ENCODE data around the gene UBA5.
"Not testable (repeated sequence)": the region's sequence is repeated elsewhere in the genome, so short reads cannot be mapped to it uniquely, and the experiment has no call there.

Gene UBA5

DNA sequence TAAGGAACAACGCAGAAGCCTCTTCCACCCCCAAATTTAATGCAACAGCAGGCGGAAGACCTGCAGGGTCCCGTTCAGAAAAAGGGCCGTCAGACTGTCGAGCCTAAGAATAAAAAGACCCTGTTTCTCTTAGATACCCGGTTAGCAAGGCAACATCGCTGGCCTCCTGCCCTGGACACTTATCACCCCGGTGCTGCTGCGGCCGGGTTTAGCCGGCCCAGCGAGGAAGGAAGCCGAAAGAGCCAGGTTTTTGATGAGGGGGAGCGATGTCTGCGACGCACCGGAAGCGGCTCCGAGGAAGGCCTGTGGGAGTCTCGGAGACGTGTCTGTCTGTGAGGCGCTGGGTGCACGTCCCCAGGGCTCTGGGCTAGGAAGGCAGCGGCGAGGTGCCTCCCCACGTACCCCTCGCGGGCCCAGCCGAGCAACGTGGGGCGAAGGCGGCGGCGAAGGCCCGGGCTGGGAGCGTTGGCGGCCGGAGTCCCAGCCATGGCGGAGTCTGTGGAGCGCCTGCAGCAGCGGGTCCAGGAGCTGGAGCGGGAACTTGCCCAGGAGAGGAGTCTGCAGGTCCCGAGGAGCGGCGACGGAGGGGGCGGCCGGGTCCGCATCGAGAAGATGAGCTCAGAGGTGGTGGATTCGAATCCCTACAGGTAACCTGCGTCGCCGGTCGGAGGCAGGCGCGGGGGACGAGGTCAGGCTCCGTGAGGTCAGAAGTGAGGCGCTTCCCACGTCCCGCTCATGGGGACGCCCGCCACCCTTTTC lies at the start of gene UBA5:
TSS of gene UBA5 (plus strand) at position 278 of the 759 bp plus-strand sequence. CDS start at position 487, 209 bp downstream.
- peak; percentile 88 for DNase-seq

- not testable (repeated sequence) for DNase-seq
Observed at GRCh38 chr3:132615301-132615700, 44.8 kb upstream of the UBA5 start.

GRCh38 chr3:132615881-132616280 lies 44.2 kb upstream of the UBA5 start:
- no peak for DNase-seq

- no peak for DNase-seq
Observed at GRCh38 chr3:132616780-132617179, 43.3 kb upstream of the UBA5 start.

DNA sequence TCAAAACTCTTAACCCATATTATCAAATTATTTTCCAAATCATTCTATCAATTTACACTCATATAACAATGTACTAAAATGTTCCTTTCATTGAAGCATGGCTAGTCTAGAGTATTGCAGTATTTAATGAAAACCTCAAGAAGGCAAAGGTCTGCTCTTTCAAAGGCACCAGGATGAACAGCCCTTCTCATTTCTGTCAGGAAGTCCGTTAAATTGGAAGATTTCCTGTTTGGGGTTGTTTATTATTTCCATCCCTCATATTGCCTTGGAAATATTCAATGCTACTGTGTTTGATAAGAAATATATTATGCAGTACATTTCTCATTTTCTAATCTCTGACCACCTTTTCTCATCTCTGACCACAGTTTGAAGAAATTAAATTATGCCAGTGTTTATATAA lies 38.0 kb upstream of the UBA5 start:
- no peak for DNase-seq

DNA sequence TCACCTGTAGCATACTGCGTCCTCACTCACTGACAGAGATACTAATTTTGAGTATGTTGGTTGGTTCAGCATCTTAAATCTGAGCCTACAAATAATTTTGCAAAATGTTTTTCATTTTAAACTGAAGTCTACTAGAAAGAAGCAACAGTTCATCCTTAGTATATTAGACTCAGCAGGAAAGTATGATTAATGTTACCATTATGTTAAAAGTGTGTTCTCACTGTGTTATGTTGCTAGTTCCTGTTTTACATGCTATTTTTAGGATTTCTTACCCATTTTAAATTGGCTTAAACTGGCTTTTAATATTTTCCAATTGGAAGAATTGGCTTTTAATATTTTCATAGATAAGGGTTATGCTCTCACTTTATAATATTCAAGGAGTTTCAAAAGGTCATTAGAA lies 37.4 kb upstream of the UBA5 start:
- DNase-seq = no peak

- DNase-seq = no peak
Observed at GRCh38 chr3:132623646-132624045, 36.5 kb upstream of the UBA5 start.

GRCh38 chr3:132624790-132625189 lies 35.3 kb upstream of the UBA5 start:
- DNase-seq = no peak

DNA sequence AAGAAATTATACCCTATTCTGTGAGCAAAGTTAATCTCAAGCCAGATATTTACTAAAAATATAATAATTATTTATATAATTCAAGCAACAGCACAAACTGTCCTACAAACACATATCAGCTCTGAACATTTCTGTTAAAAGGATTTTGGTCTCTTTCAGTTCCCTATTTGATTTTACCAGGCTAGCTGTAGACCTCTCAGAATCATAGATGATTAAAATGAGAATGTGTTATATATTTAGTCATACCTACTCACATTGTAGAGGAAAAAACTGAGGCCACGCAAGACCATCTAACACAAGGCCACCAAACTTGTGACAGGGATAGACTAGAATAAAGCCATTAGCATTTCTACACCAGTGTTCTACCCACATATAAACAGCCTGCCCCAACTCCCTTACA lies 34.5 kb upstream of the UBA5 start:
- no peak for DNase-seq

DNA sequence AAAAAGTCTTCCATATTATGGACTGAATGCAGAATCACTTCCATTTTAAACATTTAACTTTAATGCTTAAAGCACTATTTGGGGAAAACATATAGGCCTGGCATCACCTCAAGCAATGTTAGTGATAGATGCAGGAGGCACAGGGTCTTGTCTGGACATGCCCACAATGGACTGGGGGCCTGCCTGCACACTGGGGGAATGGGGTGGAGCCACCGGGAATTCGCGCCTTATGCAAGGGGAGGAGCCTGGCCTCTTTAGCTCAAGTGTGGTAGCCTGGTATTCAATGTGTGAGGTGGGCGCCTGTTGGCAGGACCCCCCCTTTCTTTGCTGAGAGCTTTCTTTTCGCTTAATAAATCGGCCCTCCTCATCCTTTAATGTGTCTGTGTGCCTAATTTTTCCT lies 33.2 kb upstream of the UBA5 start:
- no peak for DNase-seq

DNA sequence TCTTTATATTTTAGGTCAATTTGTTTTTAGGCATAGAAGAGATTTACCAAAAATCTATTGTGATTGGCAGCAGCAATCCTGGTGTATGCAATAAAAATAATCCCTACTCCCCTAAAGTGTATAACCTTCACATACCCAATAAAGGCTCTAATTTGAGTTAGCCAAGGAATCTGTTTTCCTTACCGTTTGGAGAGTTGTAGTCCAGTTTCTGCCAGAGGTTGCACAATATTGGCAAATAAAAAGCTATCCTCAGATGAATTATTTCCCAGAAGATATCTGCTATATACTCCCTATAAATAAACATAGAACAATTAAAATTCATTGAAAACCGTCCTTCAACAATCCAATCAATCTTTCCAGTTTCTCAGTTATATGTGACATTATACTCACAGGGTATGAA lies 32.0 kb upstream of the UBA5 start:
- DNase-seq = no peak

DNA sequence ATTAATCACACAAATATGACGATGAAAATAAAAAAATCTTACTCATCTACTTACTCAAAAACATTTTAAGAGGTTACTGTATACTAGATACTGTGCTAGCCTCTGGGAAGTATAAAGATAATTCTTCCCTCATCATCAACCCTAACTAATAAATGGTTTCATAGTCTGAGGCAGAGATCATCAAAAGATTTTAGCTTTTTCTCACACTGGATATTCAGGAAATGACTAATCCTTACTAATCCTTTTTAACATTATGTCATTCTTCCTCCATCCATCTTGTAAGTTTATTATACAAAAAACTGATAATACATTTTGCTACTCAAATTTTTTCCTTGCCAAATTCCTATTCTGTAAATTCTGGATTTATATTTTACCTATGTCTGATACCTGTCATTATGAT lies 30.2 kb upstream of the UBA5 start:
- no peak for DNase-seq

DNA sequence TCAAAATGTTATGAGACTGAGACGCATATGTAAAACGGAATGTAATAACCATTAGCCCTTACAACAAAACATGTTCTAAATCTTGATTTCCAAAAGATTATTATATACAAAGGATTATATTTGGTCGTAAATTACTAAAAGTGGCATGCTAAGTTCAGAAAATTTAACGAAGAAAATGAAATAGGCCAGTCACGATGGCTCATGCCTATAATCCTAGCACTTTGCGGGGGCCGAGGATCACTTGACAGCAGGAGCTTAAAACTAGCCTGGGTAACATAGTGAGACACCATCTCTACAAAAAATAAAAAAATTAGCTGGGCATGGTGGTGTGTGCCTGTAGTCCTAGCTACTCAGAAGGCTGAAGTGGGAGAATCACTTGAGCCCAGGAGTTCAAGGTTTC lies 29.5 kb upstream of the UBA5 start:
- DNase-seq = no peak

GRCh38 chr3:132635052-132635451 lies 25.1 kb upstream of the UBA5 start:
- DNase-seq = no peak

GRCh38 chr3:132637590-132637989 lies 22.5 kb upstream of the UBA5 start:
- DNase-seq = no peak

- no peak for DNase-seq
Observed at GRCh38 chr3:132638706-132639105, 21.4 kb upstream of the UBA5 start.

- not testable (repeated sequence) for DNase-seq
Observed at GRCh38 chr3:132641427-132641826, 18.7 kb upstream of the UBA5 start.

DNA sequence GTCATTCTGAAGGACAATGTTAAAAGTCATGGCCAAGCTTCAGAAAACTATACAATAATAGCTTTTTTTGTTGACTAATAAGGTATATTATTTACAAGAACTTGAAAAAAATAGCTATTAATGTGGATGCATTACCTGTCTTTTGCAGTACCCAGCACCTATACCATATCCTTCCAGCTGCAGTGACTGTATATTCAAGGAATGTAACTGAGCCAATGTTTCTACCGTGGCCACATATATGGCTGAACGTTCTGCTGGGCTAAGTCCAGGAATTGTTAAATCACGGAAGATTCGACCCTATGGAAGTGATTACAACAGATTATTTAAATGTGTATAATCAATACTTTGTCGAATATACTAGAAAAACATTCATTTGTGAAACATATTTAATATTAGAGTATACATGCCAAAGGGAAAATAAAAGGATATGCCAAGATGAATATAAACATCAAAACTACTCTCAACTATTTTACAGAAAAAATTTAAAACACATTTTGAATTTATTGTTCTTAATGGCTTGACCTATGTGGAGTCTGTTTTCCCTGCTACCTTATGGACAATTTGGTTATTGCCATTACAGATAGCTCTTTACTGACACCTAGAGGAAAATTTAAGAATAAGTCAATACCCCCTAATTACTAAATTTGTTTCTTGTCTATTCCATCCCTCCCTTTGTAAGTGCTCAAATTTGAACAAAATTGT lies 18.1 kb upstream of the UBA5 start:
- peak; percentile 80 for DNase-seq

GRCh38 chr3:132642539-132642847 lies 17.6 kb upstream of the UBA5 start:
- no peak for DNase-seq

DNA sequence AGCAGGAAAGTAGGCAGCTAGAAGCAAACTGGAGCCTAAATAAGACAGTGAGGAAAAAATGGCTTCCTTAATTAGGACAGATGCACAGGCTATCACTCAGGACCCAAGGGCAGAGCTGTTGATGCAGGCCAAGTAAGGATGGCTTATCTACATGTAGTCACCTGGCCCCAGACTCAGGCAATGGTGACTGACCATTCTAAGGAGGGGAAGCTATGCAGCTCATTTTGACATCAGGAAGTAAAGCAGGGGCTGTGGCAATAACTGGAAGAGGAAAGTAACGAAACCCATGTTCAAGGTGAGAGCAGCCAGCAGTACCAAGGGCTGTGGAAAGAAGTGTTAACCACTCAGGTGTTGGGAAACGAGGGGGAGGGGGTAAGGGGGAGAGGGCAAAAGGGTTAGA lies 16.8 kb upstream of the UBA5 start:
- no peak for DNase-seq

DNA sequence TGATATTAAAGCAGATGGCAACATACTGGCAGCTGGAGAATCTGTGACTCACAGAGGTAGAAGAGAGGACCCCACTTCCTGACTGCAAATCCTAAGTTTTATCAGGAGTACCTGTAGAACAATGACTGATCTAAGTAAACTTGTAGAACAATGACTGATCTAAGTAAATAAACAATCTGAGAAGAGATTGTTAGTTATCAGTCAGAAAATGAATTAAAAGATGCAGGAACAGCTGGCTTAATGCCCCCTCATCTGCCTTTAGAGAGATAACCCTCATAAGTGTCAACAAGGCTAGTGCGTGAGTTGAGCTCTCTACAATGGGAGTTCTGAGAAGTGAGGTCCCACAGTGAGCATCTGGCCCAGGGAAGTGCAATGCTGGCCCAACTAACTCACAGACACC lies 15.1 kb upstream of the UBA5 start:
- DNase-seq = no peak

DNA sequence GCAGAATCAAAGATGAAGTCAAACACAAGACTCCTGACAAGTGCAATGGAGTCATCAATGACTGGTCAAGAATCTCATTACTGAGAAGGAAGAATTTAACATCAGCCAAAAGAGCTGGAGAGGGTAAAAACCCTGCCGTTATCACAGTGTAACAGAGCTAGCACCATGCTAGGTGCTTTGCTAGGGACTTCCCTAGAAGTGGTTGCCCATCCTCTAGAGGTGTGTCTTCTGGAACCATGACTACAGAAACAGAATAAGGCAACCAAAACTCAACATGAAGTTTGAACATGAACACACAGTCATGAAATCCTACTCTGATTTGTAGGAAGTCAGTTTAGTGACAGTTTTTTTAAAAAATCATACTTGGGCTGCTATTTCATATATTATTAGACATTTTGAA lies 10.0 kb upstream of the UBA5 start:
- DNase-seq = no peak

- no peak for DNase-seq
Observed at GRCh38 chr3:132652640-132653270, 7.4 kb upstream of the UBA5 start.

DNA sequence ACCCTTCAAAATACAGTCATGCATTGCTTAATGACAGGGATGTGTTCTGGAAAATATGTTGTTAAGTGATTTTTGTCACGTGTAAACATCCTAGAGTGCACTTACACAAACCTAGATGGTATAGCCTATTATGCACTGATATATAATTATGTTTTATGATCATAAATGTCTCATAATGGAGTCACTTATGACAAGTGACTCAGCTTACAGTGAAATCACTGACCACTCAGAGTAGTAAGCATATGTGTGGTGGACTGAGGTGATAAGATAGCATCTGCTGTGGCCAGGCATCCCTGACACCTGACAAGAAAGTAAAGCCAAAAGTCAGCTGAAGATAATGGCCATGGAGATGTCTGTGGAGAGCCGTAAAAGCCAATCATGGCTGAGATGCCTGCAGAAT lies 5.9 kb upstream of the UBA5 start:
- no peak for DNase-seq
